Central memory CD8-positive, alpha-beta T cell (primary cell): Measurements from ENCODE around the gene RBM28.

Experiments used
- ATAC-seq: fragments of 150-1000 bp; cut with Tn5 transposase; replicated peaks from 2 replicates; pipeline ENCODE4 v1.10.0; 2022; ENCODE audit warnings: mild to moderate bottlenecking, moderate FRiP score, moderate number of reproducible peaks; ENCODE audit not compliant: poor library complexity, severe bottlenecking; ENCODE audit errors: extremely low read depth
- DNase-seq, 2 donors: peaks; one replicate each; pipeline ENCODE4 v3.0.0; 2021; ENCODE audit warnings: low spot score in 2 of 2
- H3K27ac Mint-ChIP-seq: one replicate; pipeline ENCODE4 v1.8.0; 2022; ENCODE audit warnings: low read depth, mild to moderate bottlenecking, moderate library complexity, mixed read lengths
- H3K27me3 Mint-ChIP-seq: one replicate; pipeline ENCODE4 v1.8.0; 2022; ENCODE audit warnings: mixed read lengths
- H3K36me3 Mint-ChIP-seq: one replicate; pipeline ENCODE4 v1.8.0; 2022; ENCODE audit warnings: mild to moderate bottlenecking, moderate library complexity, mixed read lengths; ENCODE audit not compliant: insufficient read depth
- H3K4me1 Mint-ChIP-seq: one replicate; pipeline ENCODE4 v1.8.0; 2022; ENCODE audit warnings: mixed read lengths
- H3K4me3 Mint-ChIP-seq: one replicate; pipeline ENCODE4 v1.8.0; 2022; ENCODE audit warnings: mild to moderate bottlenecking, moderate library complexity, mixed read lengths
- H3K9me3 Mint-ChIP-seq: one replicate; pipeline ENCODE4 v1.8.0; 2022; ENCODE audit warnings: mixed read lengths

The RBM28 gene

DNA sequence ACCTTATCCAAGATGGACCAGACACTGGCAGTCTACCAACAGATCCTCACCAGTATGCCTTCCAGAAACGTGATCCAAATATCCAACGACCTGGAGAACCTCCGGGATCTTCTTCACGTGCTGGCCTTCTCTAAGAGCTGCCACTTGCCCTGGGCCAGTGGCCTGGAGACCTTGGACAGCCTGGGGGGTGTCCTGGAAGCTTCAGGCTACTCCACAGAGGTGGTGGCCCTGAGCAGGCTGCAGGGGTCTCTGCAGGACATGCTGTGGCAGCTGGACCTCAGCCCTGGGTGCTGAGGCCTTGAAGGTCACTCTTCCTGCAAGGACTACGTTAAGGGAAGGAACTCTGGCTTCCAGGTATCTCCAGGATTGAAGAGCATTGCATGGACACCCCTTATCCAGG, 89.2 kb downstream of the RBM28 start:
- no peaks in the 10 kb centered on the region for H3K36me3 Mint-ChIP-seq
- no peak overlapping the region for H3K4me3 Mint-ChIP-seq
- H3K27me3 Mint-ChIP-seq: peaks cover 13% of the 10 kb centered on the region
- H3K4me1 Mint-ChIP-seq: peaks cover 4% of the 10 kb centered on the region
- no peaks in the 10 kb centered on the region for H3K9me3 Mint-ChIP-seq
- DNase-seq (no peak), ATAC-seq (no peak)
- H3K27ac Mint-ChIP-seq: no peak overlapping the region

- Mint-ChIP-seq H3K4me3 (no peak overlapping the region), H3K9me3 (no peaks in the 10 kb centered on the region), H3K27ac (no peak overlapping the region), H3K27me3 (peaks cover 13% of the 10 kb centered on the region), H3K36me3 (no peaks in the 10 kb centered on the region), H3K4me1 (peaks cover 4% of the 10 kb centered on the region)
- ATAC-seq (no peak), DNase-seq (no peak)
Measured at GRCh38 chr7:128253701-128254100, 90.0 kb downstream of the RBM28 start.

DNA sequence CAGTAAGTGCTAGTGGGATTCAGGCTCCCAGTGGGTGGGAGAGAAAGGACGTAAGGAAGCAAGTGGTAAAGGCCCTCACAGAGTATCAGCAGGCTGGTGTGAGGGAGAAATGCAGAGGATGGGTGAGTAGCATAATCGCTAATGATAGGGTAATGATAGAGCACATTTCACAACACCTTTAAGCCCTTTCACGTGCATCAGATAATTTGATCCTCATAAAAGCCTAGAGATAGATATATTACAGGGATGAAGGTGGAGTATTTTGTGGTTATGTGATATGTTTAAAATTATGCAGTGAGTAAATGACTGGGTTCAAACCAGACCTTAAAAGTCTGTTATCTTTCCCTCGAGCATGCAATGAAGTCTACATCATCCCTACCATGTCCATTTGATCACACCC, 92.4 kb downstream of the RBM28 start:
- Mint-ChIP-seq H3K27me3 (peaks cover 23% of the 10 kb centered on the region), H3K4me1 (peaks cover 4% of the 10 kb centered on the region), H3K36me3 (no peaks in the 10 kb centered on the region), H3K9me3 (no peaks in the 10 kb centered on the region), H3K27ac (no peak overlapping the region), H3K4me3 (no peak overlapping the region)
- DNase-seq: no peak
- no peak for ATAC-seq
